DND-41 (cell line): ENCODE measurements around the gene COG2.

Experiments used
- CTCF ChIP-seq: IDR thresholded peaks from 2 replicates; pipeline ENCODE4 v1.5.1; 2012; ENCODE audit warnings: borderline replicate concordance, low read length, moderate library complexity, mild to moderate bottlenecking; ENCODE audit not compliant: poor library complexity, severe bottlenecking; ENCODE audit errors: extremely low read depth
- EZH2 ChIP-seq: IDR thresholded peaks from 3 replicates; pipeline ENCODE4 v1.6.1; 2012; ENCODE audit warnings: borderline replicate concordance, low read depth, mild to moderate bottlenecking, moderate library complexity, low read length, inconsistent platforms; ENCODE audit not compliant: severe bottlenecking

- no peak for TF ChIP-seq CTCF
- no peak for TF ChIP-seq EZH2
Observed at GRCh38 chr1:230624097-230624713, 18.1 kb upstream of the COG2 start.
